ENCODE measurements around the gene NIT2. TPM values are rescaled to one million over a fixed set of nuclear protein-coding genes. Genes with fewer than 3 reads are reported as not detected.

The NIT2 gene
- total and polyA plus RNA-seq, 2 experiments from 2014 or later: 35.6 to 84.0 TPM

DNA sequence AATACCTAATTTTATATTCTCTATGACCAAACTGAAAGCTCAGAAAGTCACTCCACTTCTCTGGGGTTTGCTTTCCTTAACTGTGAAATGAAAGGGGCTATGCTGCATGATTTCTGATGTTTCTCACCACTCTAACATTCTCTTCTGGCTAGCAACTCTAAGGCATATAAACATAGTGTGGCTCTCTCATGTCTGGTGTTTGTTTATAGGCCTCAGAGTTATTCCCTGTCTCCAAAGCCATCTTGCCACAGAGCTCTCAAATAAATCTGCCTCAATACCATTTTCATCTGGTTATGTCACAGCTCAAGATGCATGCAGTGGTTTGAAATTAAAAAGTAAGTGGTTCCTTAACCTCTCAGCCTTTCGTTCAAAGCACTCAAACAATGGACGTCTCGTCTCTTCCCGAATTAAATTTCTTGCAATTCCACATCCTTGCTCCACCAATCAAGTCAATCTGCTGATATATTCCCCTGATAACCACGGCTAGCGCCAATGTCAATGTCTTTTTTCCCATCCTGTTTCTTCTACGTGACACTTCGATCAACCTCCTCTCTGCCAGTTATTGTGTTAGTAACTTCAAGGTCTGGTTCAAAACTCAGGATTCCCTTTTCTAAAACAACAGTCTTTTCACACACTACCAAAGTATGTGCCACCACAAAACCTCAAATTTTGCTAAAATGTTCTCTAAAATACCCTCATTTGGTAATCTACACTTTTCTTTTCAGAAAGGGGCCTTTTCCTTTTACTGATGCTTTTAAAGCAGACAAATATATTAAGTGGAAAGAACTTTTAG lies 50.4 kb downstream of the NIT2 start:
- no peaks in the 10 kb centered on the region for H3F3A ChIP-seq (ENCODE audit: insufficient read depth)
- in situ Hi-C loops (cut with MboI): no loop called here
- 94 to 96% methylated on average over 8 of the region's 8 CpGs for WGBS, 2 experiments (ENCODE audit: low coverage in 1 of 2, low lambda C conversion rate in 2 of 2, missing lambda C conversion rate in 2 of 2)
- no peaks in the 10 kb centered on the region for H3K27me3 ChIP-seq (replicated peaks; ENCODE audit: insufficient read depth)
- H3K36me3 ChIP-seq (ENCODE audit: low read depth): peaks cover 69% of the 10 kb centered on the region
- peak overlapping the region; percentile 31 for H3K4me2 ChIP-seq (ENCODE audit: unreplicated experiment)
- H3K4me1 ChIP-seq (ENCODE audit: insufficient read depth): peaks cover 21% of the 10 kb centered on the region
- H4K20me1 ChIP-seq (ENCODE audit: insufficient read depth): peaks cover 4% of the 10 kb centered on the region; the same call in 1 of the 2 replicates
- no peak for TF ChIP-seq EZH2 (IDR thresholded peaks at IDR 0.05; ENCODE audit: insufficient read depth, poor library complexity, severe bottlenecking)
- TF ChIP-seq EZH2phosphoT487 (IDR thresholded peaks at IDR 0.05; ENCODE audit: insufficient read depth, low read depth): no peak
- peaks cover 97% of the 10 kb centered on the region for H3K79me2 ChIP-seq (ENCODE audit: insufficient read depth)
- H3K9me3 ChIP-seq (ENCODE audit: low read depth): no peaks in the 10 kb centered on the region
- no peak overlapping the region for H3K9ac ChIP-seq
- no peaks in the 10 kb centered on the region for H3K9me2 ChIP-seq (ENCODE audit: insufficient read depth)
- no peak overlapping the region for H3K4me3 ChIP-seq
- no peak for DNase-seq
- H3K27ac ChIP-seq: no peak overlapping the region
- H2AFZ ChIP-seq: no peak overlapping the region

DNA sequence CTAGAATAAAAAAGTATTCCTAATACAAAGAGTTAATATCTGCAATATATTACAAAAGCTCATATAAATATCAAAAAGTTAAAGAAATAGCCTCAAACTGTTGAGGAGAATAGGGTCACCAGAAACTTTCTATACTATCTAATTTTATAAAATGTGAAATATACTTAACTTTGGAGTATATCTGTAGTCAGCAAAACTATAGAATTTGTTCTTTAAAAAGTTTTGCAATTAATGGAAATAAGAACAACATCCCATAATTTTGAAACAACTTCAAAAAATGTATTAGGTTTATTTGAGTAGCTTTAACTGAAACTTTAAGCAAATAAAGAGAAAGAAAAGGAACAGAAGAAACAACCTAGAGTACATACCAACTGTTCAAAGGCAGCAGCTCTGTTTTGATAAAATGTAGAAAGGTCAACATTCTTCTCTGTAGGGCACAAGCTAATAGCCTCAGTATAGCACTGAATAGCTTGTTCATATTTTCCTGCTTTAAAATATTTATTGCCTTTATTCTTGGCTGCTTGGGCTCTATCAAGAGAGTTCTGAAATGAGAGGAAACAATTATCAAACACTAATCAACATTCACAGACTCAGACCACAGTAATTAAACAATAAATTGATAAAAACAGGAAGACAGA lies 52.0 kb downstream of the NIT2 start:
- in situ Hi-C loops (cut with MboI): no loop called here
- Histone ChIP-seq H3K79me2 (ENCODE audit: insufficient read depth) (peaks cover 100% of the 10 kb centered on the region), H3F3A (ENCODE audit: insufficient read depth) (no peaks in the 10 kb centered on the region), H3K27me3 (replicated peaks; ENCODE audit: insufficient read depth) (no peaks in the 10 kb centered on the region), H3K27ac (no peak overlapping the region), H3K4me3 (no peak overlapping the region), H2AFZ (no peak overlapping the region), H4K20me1 (ENCODE audit: insufficient read depth) (peaks cover 4% of the 10 kb centered on the region; the same call in 1 of the 2 replicates), H3K4me2 (ENCODE audit: unreplicated experiment) (peak overlapping the region; percentile 31), H3K36me3 (ENCODE audit: low read depth) (peaks cover 55% of the 10 kb centered on the region), H3K9ac (no peak overlapping the region), H3K4me1 (ENCODE audit: insufficient read depth) (peaks cover 21% of the 10 kb centered on the region), H3K9me2 (ENCODE audit: insufficient read depth) (no peaks in the 10 kb centered on the region), H3K9me3 (ENCODE audit: low read depth) (no peaks in the 10 kb centered on the region)
- no peak for DNase-seq
- TF ChIP-seq EZH2phosphoT487 (IDR thresholded peaks at IDR 0.05; ENCODE audit: insufficient read depth, low read depth) (no peak), EZH2 (IDR thresholded peaks at IDR 0.05; ENCODE audit: insufficient read depth, poor library complexity, severe bottlenecking) (no peak)

- Histone ChIP-seq H3K4me3 (no peak overlapping the region), H3K9me2 (ENCODE audit: insufficient read depth) (no peaks in the 10 kb centered on the region), H3F3A (ENCODE audit: insufficient read depth) (no peaks in the 10 kb centered on the region), H3K36me3 (ENCODE audit: low read depth) (peaks cover 30% of the 10 kb centered on the region; the same call in 1 of the 2 replicates), H4K20me1 (ENCODE audit: insufficient read depth) (peaks cover 4% of the 10 kb centered on the region; the same call in 1 of the 2 replicates), H3K79me2 (ENCODE audit: insufficient read depth) (peaks cover 100% of the 10 kb centered on the region), H2AFZ (no peak overlapping the region), H3K27ac (no peak overlapping the region), H3K4me2 (ENCODE audit: unreplicated experiment) (no peak overlapping the region), H3K4me1 (ENCODE audit: insufficient read depth) (peaks cover 21% of the 10 kb centered on the region), H3K9ac (no peak overlapping the region), H3K9me3 (ENCODE audit: low read depth) (no peaks in the 10 kb centered on the region), H3K27me3 (replicated peaks; ENCODE audit: insufficient read depth) (no peaks in the 10 kb centered on the region)
- no peak for DNase-seq
- in situ Hi-C loops (cut with MboI): no loop called here
- WGBS, 2 experiments (ENCODE audit: low coverage in 1 of 2, low lambda C conversion rate in 2 of 2, missing lambda C conversion rate in 2 of 2): 100% methylated on average over 1 of the region's 1 CpG
- TF ChIP-seq EZH2phosphoT487 (IDR thresholded peaks at IDR 0.05; ENCODE audit: insufficient read depth, low read depth) (no peak), EZH2 (IDR thresholded peaks at IDR 0.05; ENCODE audit: insufficient read depth, poor library complexity, severe bottlenecking) (no peak)
These were observed 54.5 kb downstream of the NIT2 start for GRCh38 chr3:100389025-100389424.

GRCh38 chr3:100395679-100396431 lies 61.3 kb downstream of the NIT2 start:
- Histone ChIP-seq H3K9ac (no peak overlapping the region), H4K20me1 (ENCODE audit: insufficient read depth) (no peaks in the 10 kb centered on the region), H3K4me2 (ENCODE audit: unreplicated experiment) (no peak overlapping the region), H3F3A (ENCODE audit: insufficient read depth) (0 out of 2 replicates have a peak, but pooled peaks cover 4% of the 10 kb centered on the region), H3K79me2 (ENCODE audit: insufficient read depth) (peaks cover 100% of the 10 kb centered on the region), H3K9me3 (ENCODE audit: low read depth) (no peaks in the 10 kb centered on the region), H2AFZ (no peak overlapping the region), H3K27me3 (replicated peaks; ENCODE audit: insufficient read depth) (no peaks in the 10 kb centered on the region), H3K4me3 (no peak overlapping the region), H3K9me2 (ENCODE audit: insufficient read depth) (no peaks in the 10 kb centered on the region), H3K27ac (no peak overlapping the region), H3K36me3 (ENCODE audit: low read depth) (no peaks in the 10 kb centered on the region), H3K4me1 (ENCODE audit: insufficient read depth) (peaks cover 15% of the 10 kb centered on the region)
- in situ Hi-C loops (cut with MboI): no loop called here
- WGBS, 2 experiments (ENCODE audit: low coverage in 1 of 2, low lambda C conversion rate in 2 of 2, missing lambda C conversion rate in 2 of 2): 74 to 75% methylated on average over 2 of the region's 2 CpGs
- DNase-seq: no peak
- TF ChIP-seq EZH2phosphoT487 (IDR thresholded peaks at IDR 0.05; ENCODE audit: insufficient read depth, low read depth) (no peak), EZH2 (IDR thresholded peaks at IDR 0.05; ENCODE audit: insufficient read depth, poor library complexity, severe bottlenecking) (no peak)
